Measurements from ENCODE around the gene FOXP1.

The FOXP1 gene

GRCh38 chr3:71078199-71078598, 505.3 kb downstream of the FOXP1 start (continued):
- TF ChIP-seq CSRNP3 (CRISPR knock-in tag; IDR thresholded peaks at IDR 0.05) (no peak), SNAI2 (CRISPR knock-in tag; IDR thresholded peaks at IDR 0.05) (no peak)

GRCh38 chr3:71077070-71077469, 506.5 kb downstream of the FOXP1 start:
- no peak for TF ChIP-seq RARB (CRISPR knock-in tag; IDR thresholded peaks at IDR 0.05)
- TF ChIP-seq TOX (CRISPR knock-in tag; IDR thresholded peaks at IDR 0.05; ENCODE audit: borderline replicate concordance) = no peak
- no peak for TF ChIP-seq ARNTL (CRISPR knock-in tag; IDR thresholded peaks at IDR 0.05; ENCODE audit: borderline replicate concordance, low read depth)
- no peak for TF ChIP-seq PATZ1 (CRISPR knock-in tag; IDR thresholded peaks at IDR 0.05; ENCODE audit: borderline replicate concordance)
- no peak for TF ChIP-seq PPARA (CRISPR knock-in tag; IDR thresholded peaks at IDR 0.05; ENCODE audit: borderline replicate concordance)
- TF ChIP-seq GLIS3 (CRISPR knock-in tag; IDR thresholded peaks at IDR 0.05) = no peak
- TF ChIP-seq ZNF8 (CRISPR knock-in tag; IDR thresholded peaks at IDR 0.05) = no peak
- no peak for TF ChIP-seq ZFP3 (CRISPR knock-in tag; IDR thresholded peaks at IDR 0.05)
- no peak for TF ChIP-seq ISL1 (CRISPR knock-in tag; IDR thresholded peaks at IDR 0.05)
- no peak for TF ChIP-seq OSR1 (CRISPR knock-in tag; IDR thresholded peaks at IDR 0.05)
- TF ChIP-seq ZFP30 (CRISPR knock-in tag; IDR thresholded peaks at IDR 0.05) = no peak
- TF ChIP-seq TCF4 (CRISPR knock-in tag; IDR thresholded peaks at IDR 0.05; ENCODE audit: borderline replicate concordance) = no peak
- TF ChIP-seq CSRNP3 (CRISPR knock-in tag; IDR thresholded peaks at IDR 0.05) = no peak
- TF ChIP-seq BACH2 (CRISPR knock-in tag; IDR thresholded peaks at IDR 0.05; ENCODE audit: borderline replicate concordance) = no peak
- TF ChIP-seq ZNF565 (CRISPR knock-in tag; conservative IDR thresholded peaks at IDR 0.05; ENCODE audit: low read depth) = no peak
- TF ChIP-seq CREB5 (CRISPR knock-in tag; IDR thresholded peaks at IDR 0.05; ENCODE audit: low read depth) = no peak
- no peak for TF ChIP-seq SNAI2 (CRISPR knock-in tag; IDR thresholded peaks at IDR 0.05)
- ATAC-seq = no peak

GRCh38 chr3:71076361-71077002, 507.0 kb downstream of the FOXP1 start:
- TF ChIP-seq RARB (CRISPR knock-in tag; IDR thresholded peaks at IDR 0.05) = no peak
- no peak for TF ChIP-seq PATZ1 (CRISPR knock-in tag; IDR thresholded peaks at IDR 0.05; ENCODE audit: borderline replicate concordance)
- no peak for TF ChIP-seq ZNF8 (CRISPR knock-in tag; IDR thresholded peaks at IDR 0.05)
- TF ChIP-seq ZC3H10 (CRISPR knock-in tag; IDR thresholded peaks at IDR 0.05) = no peak
- no peak for TF ChIP-seq TSHZ2 (CRISPR knock-in tag; IDR thresholded peaks at IDR 0.05)
- TF ChIP-seq TCF4 (CRISPR knock-in tag; IDR thresholded peaks at IDR 0.05; ENCODE audit: borderline replicate concordance) = no peak
- TF ChIP-seq BACH2 (CRISPR knock-in tag; IDR thresholded peaks at IDR 0.05; ENCODE audit: borderline replicate concordance) = no peak
- TF ChIP-seq POU6F1 (CRISPR knock-in tag; IDR thresholded peaks at IDR 0.05; ENCODE audit: borderline replicate concordance, low read depth) = no peak
- TF ChIP-seq CSRNP3 (CRISPR knock-in tag; IDR thresholded peaks at IDR 0.05) = no peak
- no peak for TF ChIP-seq ESRRG (CRISPR knock-in tag; IDR thresholded peaks at IDR 0.05)
- no peak for TF ChIP-seq ZFP3 (CRISPR knock-in tag; IDR thresholded peaks at IDR 0.05)
- no peak for TF ChIP-seq ZNF70 (CRISPR knock-in tag; IDR thresholded peaks at IDR 0.05)
- TF ChIP-seq PPARA (CRISPR knock-in tag; IDR thresholded peaks at IDR 0.05; ENCODE audit: borderline replicate concordance) = no peak
- no peak for TF ChIP-seq ISL1 (CRISPR knock-in tag; IDR thresholded peaks at IDR 0.05)
- ATAC-seq = no peak

All from SK-N-SH treated with all-trans-retinoic acid at 6 μM for 48 hours (cell line).